ENCODE measurements around the gene RASA3. TPM values are rescaled to one million over a fixed set of nuclear protein-coding genes. Genes with fewer than 3 reads are reported as not detected.
A peak's percentile ranks its signal among the peaks of the same experiment; 100 is the strongest.

The RASA3 gene
- total and polyA plus RNA-seq, 2 of the 8 experiments (the other 6 are each of a cell fraction or from before 2014, with no cell fraction given) = 7.5 to 21.9 TPM

GRCh38 chr13:114054830-114055439 is 77.5 kb downstream of the RASA3 start:
- Histone ChIP-seq H2BK15ac (ENCODE audit: low read length) (peak overlapping the region; percentile 75; the same call in 1 of the 2 replicates), H3K36me3 (ENCODE audit: control insufficient read depth in 2 of 4, insufficient read depth in 4 of 4, low read length in 3 of 4) (no peaks in the 10 kb centered on the region; a peak in 1 of 8 replicates), H4K91ac (replicated peaks; ENCODE audit: insufficient read length, low read length) (peak overlapping the region; percentile 87), H4K5ac (ENCODE audit: insufficient read length, low read depth, low read length) (no peak overlapping the region), H2BK12ac (ENCODE audit: low read depth, low read length) (peak overlapping the region; percentile 85; the same call in 1 of the 2 replicates), H3K27ac (ENCODE audit: low read depth, low read length) (no peak overlapping the region), H3K79me2 (ENCODE audit: control insufficient read depth in 1 of 2, insufficient read depth in 2 of 2, low read length in 2 of 2) (peaks cover 0 to 3% of the 10 kb centered on the region in 2 experiments; a peak in 1 of 4 replicates), H4K20me1 (replicated peaks in 1 of 2; ENCODE audit: control insufficient read depth in 1 of 2, insufficient read depth in 2 of 2, low read length in 2 of 2) (peaks cover 0 to 7% of the 10 kb centered on the region in 2 experiments), H2BK20ac (ENCODE audit: low read length) (no peak overlapping the region), H3K4me3 (ENCODE audit: extremely low read depth in 1 of 4, insufficient read depth in 2 of 4, low read depth in 3 of 4, low read length in 4 of 4) (no peak overlapping the region), H3K4me1 (replicated peaks in 1 of 4; ENCODE audit: control insufficient read depth in 3 of 4, insufficient read depth in 4 of 4, low read length in 3 of 4) (peaks cover 0 to 5% (median 0%) of the 10 kb centered on the region in 4 experiments; a peak in 1 of 7 replicates), H3K23me2 (ENCODE audit: low read depth, low read length) (no peaks in the 10 kb centered on the region), H4K8ac (ENCODE audit: extremely low read depth, insufficient read depth, low read length) (no peak overlapping the region), H3K14ac (ENCODE audit: insufficient read length) (no peak overlapping the region), H2BK120ac (replicated peaks; ENCODE audit: low read depth, low read length) (peak overlapping the region; percentile 33), H2AFZ (ENCODE audit: low read length) (no peak overlapping the region), H2BK5ac (ENCODE audit: low read depth, low read length) (peak overlapping the region; percentile 81; the same call in 1 of the 2 replicates), H3K9me3 (ENCODE audit: insufficient read depth in 2 of 2, low read depth in 1 of 2, low read length in 1 of 2) (no peaks in the 10 kb centered on the region), H3K4ac (replicated peaks; ENCODE audit: insufficient read length, low read depth, low read length) (peak overlapping the region; percentile 77), H3K23ac (ENCODE audit: insufficient read length) (no peak overlapping the region), H3K4me2 (ENCODE audit: insufficient read depth in 1 of 2, low read depth in 2 of 2, low read length in 2 of 2) (no peak overlapping the region), H3K27me3 (replicated peaks in 1 of 4; ENCODE audit: control insufficient read depth in 3 of 4, extremely low read depth in 1 of 4, insufficient read depth in 3 of 4, low read length in 3 of 4) (no peaks in the 10 kb centered on the region), H3K18ac (ENCODE audit: extremely low read depth, low read length) (no peak overlapping the region), H3K56ac (replicated peaks; ENCODE audit: insufficient read length, low read depth, low read length) (no peak overlapping the region), H3K9ac (replicated peaks in 1 of 4; ENCODE audit: extremely low read depth in 1 of 4, low read depth in 3 of 4, low read length in 3 of 4) (no peak overlapping the region; a peak in 1 of 7 replicates), H3K79me1 (ENCODE audit: low read depth, low read length) (peaks cover 13% of the 10 kb centered on the region), H2AK5ac (ENCODE audit: low read depth, low read length) (no peak overlapping the region)
- no peak for DNase-seq (ENCODE audit: low read depth in 1 of 2, low spot score in 2 of 2)
- WGBS, 2 experiments (ENCODE audit: extremely low coverage in 1 of 2, insufficient coverage in 1 of 2, insufficient read length in 1 of 2, insufficient replicate concordance in 2 of 2, low coverage in 1 of 2, low lambda C conversion rate in 2 of 2, missing lambda C conversion rate in 1 of 2) = 95% methylated on average over 24 of the region's 24 CpGs; no CpG with 5 or more reads in 1 of the 2 experiments
- ChIA-PET CTCF (ENCODE audit: partially characterized antibody) (interaction anchor here (0.6 to 0.7 kb wide), 2 partner anchors 243 to 506 kb away, joined by 3 read pairs; no protein-coding TSS in a partner anchor), POLR2A (ENCODE audit: partially characterized antibody) (interaction anchor here (0.8 kb wide), 1 partner anchor 172 kb away, joined by 3 read pairs; no protein-coding TSS in a partner anchor)
- FAIRE-seq = no peak
- TF ChIP-seq KDM4A (IDR thresholded peaks at IDR 0.05; ENCODE audit: low read depth, low read length, severe bottlenecking) (no peak), RFX5 (IDR thresholded peaks at IDR 0.05; ENCODE audit: borderline replicate concordance, low read depth, low read length) (no peak), EZH2 (IDR thresholded peaks at IDR 0.05; ENCODE audit: low read depth, low read length, severe bottlenecking) (no peak), RAD21 (IDR thresholded peaks at IDR 0.05 in 1 of 2, conservative IDR thresholded peaks at IDR 0.05 in 1 of 2; ENCODE audit: low read depth in 2 of 2, low read length in 2 of 2) (no peak), CEBPB (IDR thresholded peaks at IDR 0.05; ENCODE audit: low read depth, low read length) (no peak), SP1 (IDR thresholded peaks at IDR 0.05; ENCODE audit: low read depth, low read length) (no peak), SRF (IDR thresholded peaks at IDR 0.05; ENCODE audit: low read depth, low read length) (no peak), GABPA (IDR thresholded peaks at IDR 0.05; ENCODE audit: borderline replicate concordance, insufficient read depth, low read length) (no peak), JUND (IDR thresholded peaks at IDR 0.05; ENCODE audit: low read length) (no peak), TAF1 (IDR thresholded peaks at IDR 0.05; ENCODE audit: low read depth, low read length) (no peak), CHD2 (IDR thresholded peaks at IDR 0.05; ENCODE audit: low read length) (no peak), MAX (IDR thresholded peaks at IDR 0.05) (no peak)
